Stimulated activated CD4-positive, alpha-beta T cell treated with anti-CD3 and anti-CD28 coated beads, Interleukin-1b, Interleukin-23, amount 100 ng/mL, for 4 hours (primary cell): ENCODE data around the gene SF3A2.

Source experiments
- DNase-seq, 2 donors: peaks; one replicate each; pipeline ENCODE4 v3.0.0-alpha.2; 2020; ENCODE audit warnings: low read depth in 2 of 2

The SF3A2 gene

DNA sequence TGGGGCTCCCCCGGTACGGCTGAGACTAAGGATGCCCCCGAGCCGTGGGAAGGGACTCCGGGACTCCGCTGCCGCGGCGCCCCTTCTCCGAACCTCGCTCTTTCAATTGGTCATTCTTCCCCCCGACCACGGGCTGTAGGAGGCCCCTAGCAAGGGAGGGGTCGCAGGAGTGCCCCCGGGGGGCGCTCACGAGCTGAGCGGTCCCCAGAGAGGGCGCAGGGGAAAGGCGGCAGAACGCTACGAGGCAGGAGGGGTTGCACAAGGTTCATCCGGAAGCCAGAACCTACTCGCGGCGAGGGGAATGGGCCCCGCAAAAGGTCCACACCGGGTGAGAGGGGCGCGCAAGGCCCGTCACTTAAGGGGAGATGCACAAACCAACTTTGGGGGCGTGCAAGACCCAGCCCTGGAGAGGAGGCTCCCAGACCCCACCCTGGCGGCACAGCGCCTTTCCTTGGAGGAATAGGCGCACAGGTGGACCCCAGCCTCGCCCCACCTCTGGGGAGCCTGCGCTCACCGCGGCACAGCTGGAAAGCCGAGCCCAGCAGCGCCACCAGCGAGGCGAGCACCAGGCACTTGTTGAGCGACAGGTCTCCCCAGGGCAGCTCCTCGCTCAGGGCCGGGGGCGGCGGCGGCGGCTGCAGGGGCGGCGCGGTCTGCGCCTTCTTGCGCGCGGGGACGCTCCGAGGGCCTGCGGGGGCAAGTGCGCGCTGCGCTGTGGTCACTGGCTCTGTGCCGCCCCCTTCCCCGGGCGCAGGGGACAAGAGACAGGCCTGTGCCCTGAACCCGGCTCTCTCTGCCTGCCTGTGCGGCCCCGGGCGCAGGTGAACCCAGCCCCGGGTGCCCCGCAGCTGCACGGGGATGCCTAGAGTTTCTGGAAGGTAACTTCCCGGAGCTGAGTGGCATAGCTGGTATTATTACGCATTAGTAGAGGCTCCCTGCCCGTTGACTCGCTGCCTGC lies 16.8 kb downstream of the SF3A2 start:
- DNase-seq = peak in 1 of 2 donors; percentile 36

DNA sequence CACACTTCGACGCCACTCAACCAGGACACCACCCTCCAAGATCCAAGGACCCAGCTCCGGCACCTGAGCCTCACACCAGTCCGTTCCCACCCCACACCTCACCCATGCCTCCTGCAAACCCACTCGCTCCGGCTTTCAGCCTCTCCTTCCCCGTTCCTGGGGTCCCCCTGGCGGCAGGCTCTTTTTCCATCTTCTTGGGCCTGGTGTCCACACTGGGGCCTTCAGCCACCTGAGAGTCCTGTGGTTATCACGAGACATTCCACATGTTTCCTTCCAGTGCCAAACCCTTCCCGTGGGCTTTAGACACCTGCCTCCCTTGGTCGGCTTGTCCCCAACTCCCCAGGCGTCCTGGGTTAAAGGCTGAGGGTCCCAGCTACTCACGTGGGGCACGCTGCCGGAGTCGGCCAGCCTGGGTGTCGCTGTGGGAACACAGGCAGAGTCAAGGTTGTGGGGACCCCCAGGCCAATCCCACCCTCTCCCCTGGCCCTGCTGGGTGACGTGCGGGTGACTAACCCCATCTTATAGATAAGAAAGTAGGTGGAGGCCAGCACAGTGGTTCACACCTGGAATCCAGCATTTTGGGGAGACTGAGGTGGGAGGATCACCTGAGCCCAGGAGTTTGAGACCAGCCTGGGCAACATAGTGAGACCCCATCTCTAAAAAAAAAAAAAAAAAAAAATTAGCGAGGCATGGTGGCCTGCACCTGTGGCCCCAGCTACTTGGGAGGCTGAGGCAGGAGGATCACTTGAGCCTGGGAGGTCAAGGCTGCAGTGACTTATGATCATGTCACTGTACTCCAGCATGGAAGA lies 17.6 kb downstream of the SF3A2 start:
- no peak for DNase-seq

DNA sequence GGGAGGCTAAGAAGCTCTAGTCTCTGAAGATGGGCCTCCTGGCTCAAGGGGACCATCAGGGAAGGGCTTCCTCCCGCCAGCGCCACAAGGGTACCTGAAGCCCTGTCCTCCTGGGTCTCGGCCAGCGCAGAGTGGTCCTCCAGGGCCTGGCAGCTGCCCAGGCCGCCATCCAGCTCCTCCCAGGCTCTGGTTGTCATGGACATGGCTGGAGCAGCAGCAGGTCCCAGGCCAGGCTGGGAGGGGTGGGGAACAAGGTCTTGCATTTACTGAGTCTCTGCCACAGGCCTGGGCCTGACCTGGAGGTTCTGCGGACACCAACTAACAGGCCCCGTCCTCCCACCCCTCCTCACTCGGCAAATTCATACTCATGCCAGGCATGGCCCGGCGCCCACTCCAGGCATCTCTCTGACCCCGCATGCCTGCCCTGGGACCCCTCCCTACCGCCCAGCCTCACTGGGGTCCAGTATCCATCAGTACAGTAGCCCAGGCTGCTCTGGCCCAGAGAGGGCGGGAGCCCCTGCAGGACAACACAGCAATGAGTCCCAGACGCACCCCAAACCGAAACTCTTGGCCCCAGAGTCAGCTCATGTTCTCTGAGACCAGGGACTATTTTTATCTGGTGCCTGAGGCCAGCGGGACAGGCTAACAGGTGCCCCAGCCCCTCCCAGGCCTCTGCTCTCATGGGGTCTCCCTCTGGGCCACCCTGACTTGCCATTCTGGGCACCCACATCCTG lies 18.7 kb downstream of the SF3A2 start:
- no peak for DNase-seq

DNA sequence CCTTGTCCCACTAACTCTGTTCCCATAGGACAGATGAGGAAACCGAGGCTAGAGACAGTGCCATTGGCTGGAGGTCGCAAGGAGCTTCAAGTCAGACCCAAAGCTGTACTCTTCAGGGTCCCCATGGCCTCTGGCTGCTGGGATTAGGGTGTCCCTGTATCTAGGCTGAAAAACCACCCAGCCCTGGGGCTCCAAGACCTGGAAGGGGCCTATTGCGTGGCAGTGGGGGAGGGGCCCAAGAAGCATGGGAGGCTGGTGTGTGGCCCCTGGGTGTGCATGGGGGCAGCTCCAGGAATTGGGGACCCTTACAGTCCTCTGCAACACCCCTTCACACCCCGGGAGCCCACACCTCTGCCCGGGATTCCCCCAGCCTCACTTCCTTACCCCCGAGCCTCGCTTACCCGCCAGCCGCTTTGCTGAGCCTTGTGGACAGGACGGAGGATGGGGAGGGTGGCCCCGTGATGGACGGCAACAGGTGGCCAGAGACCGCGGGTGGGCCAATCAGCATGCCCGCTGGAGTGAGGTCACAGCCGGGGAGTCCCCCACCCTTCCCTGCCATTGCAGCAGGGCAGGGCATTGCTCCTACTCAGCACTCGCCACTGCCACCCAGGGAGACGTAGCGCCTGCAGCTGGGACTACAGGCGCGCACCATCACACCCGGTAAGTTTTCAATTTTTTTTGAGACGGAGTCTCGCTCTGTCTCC lies 19.5 kb downstream of the SF3A2 start, which contains the start of gene JSRP1:
TSS of gene JSRP1 (minus strand) at position 436 of the 704 bp plus-strand sequence. CDS start 1,103 bp downstream, outside the sequence.
- no peak for DNase-seq

DNA sequence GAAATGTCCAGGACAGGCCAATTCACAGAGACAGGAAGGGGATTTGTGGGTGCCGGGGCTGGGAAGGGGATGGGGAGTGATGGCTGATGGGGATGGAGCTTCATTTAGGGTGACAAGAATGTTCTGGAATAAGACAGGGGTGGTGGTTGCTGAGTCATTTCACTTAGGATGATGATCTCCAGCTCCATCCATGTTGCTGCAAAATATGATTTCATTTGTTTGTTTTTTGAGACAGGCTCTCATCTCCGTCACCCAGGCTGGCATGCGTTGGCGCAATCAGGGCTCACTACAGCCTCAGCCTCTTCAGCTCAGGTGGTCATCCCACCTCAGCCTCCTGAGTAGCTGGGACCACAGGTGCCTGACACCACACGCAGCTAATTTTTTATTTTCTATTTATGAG lies 22.7 kb downstream of the SF3A2 start:
- no peak for DNase-seq

DNA sequence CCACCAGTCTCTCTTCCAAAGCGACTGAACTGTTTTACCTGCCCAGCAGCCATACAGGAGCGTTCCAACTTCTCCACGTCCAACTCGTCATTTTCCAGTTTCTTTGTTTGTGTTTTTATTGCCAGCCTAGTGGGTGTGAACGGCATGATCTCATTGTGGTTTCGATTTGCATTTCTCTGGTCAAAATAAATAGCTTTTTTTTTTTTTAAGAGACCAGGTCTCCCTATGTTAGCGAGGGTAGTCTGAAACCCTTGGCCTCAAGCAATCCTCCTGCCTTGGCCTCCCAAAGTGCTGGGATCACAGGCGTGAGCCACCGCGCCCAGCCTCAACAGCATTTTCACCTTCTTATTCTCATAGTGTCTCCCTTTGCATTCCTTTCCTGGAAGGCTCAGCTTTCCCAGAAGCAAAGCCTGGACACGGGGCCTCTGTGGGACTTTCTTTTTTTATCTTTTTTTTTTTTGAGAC lies 23.7 kb downstream of the SF3A2 start:
- DNase-seq = no peak

DNA sequence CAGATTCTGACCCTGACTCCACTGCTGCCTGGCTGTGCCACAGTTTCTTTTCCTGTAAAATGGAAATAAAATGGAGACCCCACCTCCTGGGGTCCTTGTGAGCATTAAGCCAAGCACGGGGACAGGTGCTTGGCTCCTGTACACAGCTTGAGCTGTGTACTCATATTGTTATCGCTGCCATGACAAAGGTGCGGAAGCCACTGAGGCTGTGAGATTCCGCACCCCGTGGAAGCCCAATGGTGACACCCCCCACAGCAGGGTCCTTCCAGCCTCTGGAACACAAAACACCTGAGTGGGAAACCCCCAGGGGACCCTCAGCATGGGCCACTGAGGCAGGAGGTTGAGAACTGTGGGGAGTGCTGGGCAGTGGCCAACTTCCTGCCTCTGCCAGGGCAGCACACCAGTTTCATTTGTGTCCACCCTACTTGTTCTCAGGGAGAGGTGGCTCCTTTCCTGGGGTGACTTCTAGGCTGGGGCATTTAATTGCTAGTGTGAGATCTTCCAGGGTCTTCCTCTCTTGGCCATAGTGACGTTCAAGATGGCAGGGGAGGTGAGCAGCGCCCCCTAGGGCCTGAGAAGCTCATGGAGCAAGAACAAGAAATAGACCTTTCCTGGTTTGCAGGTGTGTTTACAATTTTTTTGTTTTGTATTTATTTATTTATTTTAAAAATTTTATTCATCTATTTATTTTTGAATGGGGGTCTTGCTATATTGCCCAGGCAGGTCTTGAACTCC lies 25.0 kb downstream of the SF3A2 start:
- DNase-seq = peak in 1 of 2 donors; percentile 42

DNA sequence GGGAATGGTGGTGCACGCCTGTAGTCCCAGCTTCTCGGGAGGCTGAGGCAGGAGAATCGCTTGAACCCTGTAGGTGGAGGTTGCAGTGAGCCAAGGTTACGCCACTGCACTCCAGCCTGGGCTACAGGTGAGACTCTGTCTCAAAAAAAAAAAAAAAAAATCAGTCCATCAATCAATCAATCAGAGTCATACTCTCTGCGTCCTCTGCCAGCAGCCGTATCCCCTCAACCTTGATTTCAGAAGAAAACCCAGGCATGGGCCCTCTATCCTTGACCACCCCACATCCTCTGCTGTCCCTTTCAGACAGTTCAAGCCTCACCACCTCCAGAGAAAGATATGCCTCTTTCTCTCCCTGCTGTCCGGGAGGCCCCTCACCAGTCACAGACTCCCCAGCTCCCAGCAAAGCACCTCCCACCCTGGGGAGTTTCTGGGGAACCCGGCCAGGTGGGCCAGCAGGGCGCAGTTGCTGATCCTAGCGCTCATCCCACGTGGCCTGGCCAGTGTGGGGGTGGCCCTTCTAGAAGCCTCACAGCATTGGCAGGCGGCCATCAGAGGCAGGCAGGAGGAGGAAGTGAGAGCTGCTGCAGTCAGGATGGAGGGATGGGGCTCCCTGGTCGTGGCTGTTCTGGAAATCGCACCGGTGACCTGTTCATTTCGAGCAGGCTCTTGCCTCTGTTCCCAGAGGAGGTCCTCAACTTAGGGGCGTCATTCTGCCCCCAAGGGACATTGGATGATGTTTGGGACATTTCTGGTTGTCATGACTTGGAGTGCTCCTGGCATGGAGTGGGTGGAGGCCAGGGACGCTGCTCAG lies 29.8 kb downstream of the SF3A2 start:
- no peak for DNase-seq

DNA sequence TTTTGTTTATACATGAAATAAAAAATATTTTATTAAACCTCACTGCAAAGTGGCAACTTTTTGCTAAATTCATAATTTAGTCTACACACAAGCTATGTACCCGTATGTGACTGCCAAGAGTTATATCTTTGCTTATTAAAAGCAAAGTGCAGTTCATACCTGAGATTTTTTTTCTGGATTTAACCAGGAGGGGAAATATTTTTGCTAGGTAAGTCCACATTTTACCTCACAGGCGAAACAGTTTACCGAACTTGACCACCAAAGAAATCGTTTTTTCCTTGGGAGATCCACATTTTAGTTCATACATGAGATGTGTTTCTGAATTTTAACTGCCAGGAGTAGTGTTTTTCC lies 31.8 kb downstream of the SF3A2 start:
- DNase-seq = no peak

DNA sequence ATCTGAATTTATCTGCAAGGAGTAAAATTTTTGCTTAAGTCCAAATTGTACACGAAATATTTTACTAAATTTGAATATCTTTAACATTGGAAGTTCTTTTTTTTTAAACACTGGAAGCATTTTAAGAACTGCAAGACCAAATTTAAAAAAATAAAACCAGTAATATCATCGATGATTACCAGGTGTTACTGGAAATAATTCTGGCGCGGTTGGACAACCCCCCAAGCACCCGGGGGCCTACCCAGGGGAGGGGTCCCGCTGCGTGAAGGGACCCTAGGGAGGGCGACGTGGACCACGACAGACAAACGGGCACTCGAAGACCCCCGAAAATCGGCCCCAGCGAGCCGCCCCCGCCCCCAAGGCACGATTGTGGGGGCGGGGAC lies 32.2 kb downstream of the SF3A2 start:
- no peak for DNase-seq

DNA sequence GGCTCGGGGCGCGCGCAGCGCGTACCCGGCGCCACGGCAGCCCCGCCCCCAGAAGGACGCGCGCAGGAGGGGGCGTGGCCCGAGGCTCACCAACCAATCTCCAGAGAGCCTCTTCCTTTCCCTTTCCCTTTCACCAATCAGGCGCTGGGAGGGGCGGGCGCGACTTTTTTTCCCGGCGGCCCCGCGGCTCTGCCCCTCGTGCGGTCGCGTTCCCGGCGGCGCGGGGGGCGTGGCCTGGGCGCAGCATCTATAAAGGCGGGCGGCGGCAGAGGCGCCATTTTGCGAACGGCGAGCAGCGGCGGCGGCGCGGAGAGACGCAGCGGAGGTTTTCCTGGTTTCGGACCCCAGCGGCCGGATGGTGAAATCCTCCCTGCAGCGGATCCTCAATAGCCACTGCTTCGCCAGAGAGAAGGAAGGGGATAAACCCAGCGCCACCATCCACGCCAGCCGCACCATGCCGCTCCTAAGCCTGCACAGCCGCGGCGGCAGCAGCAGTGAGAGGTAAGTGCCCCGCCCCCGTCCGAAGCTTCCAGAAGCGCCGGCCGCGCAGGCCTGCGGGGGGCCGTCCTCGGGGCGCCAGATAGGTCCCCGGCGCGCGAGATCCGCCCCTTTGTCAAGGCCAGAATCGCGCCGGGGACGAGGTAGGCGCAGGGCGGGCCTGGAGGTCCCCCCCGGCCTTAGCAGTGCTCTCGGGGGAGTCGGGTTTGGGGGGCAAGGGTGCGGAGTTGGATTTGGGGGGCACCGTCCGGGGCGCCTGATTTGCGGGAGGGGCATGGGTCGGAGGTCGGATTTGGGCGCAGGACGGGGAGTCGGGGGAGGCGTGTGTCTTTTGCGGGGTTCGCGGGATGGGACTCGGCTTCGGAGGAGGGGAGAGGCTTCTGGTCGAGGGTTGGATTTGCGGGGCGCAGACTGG lies 32.9 kb downstream of the SF3A2 start:
- DNase-seq = peak; percentile 98 to 99

DNA sequence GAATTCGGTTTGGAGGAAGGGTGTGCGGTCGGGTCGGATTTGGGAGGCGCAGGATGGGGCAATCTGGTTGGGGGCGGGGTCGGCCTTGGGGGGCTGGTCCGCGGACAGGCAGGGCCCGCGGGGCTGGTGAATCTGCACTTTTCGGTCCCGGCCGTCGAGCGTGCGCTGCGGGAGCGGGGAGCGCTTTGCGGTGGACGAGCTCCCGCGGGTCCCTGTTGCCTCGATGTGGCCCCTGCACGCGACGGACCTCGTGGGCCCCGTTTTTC lies 33.5 kb downstream of the SF3A2 start:
- peak in 1 of 2 donors; percentile 44 for DNase-seq

DNA sequence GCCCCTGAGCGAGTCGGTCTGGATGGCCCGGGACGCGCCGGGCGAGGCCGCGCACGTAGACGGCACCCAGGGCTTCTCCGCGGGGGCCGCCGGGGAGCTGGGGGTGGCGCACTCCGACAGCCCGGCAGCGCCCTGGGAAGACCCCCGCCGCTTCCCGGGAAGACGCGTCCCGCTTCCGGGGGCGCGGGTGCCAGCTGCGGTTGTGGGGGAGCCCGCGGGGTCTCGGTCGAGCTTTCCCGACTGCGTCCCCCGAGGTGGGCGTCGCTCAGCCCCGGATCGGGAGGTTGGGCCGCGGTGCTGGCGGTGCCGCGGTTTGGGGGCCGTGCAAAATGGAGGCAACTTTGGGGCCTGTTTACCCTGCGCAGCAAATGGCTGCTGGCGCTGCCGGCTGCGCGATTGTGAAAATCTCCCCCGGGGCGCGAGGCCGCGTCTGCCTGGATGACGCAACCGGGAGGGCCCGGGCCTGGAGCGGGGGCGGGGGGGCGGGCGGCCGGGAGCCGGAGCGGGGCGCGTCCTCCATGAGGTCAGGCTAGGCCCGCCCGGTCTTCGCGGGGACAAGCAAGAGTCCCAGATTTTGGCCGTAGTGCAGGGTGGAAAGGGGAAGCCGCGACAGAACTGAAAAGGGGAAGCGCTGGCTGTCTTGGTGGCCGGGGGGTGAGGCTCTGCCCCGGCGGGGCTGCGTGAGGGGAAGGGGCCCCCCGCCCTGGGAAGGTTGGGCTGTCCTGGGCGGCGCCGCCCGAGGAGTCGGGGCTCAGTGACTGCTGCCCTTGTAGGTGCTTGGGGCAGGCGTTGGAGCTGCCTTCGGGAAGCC lies 34.0 kb downstream of the SF3A2 start:
- peak; percentile 62 to 68 for DNase-seq

DNA sequence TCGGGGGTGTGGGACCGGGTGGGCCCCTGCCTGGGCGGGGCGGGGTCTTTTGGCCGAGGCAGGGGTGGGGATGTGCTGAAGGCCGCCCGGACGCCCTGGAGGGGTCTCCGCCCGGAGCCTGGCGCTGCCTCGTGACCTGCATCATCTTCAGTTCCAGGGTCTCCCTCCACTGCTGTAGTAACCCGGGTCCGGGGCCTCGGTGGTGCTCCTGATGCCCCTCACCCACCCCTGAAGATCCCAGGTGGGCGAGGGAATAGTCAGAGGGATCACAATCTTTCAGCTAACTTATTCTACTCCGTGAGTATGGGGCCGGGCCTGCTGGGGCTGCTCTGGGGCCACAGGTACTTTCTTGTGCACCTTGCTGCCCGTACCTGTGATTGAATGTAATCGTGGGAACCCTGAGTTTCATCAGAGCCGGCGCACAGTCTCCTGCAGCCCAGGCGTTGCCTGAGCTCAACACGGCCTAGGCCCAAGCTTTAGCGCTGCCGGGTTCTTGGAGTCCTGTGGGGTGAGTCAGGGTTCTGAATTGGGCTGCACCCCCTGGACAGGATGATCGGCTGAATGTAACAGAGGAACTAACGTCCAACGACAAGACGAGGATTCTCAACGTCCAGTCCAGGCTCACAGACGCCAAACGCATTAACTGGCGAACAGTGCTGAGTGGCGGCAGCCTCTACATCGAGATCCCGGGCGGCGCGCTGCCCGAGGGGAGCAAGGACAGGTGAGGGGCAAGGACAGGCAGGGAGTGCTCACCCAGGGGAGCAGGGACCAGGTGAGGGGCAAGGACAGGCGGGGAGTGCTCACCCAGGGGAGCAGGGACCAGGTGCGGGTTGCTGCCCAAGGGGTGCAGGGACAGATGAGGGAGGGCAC lies 34.8 kb downstream of the SF3A2 start:
- DNase-seq = no peak

DNA sequence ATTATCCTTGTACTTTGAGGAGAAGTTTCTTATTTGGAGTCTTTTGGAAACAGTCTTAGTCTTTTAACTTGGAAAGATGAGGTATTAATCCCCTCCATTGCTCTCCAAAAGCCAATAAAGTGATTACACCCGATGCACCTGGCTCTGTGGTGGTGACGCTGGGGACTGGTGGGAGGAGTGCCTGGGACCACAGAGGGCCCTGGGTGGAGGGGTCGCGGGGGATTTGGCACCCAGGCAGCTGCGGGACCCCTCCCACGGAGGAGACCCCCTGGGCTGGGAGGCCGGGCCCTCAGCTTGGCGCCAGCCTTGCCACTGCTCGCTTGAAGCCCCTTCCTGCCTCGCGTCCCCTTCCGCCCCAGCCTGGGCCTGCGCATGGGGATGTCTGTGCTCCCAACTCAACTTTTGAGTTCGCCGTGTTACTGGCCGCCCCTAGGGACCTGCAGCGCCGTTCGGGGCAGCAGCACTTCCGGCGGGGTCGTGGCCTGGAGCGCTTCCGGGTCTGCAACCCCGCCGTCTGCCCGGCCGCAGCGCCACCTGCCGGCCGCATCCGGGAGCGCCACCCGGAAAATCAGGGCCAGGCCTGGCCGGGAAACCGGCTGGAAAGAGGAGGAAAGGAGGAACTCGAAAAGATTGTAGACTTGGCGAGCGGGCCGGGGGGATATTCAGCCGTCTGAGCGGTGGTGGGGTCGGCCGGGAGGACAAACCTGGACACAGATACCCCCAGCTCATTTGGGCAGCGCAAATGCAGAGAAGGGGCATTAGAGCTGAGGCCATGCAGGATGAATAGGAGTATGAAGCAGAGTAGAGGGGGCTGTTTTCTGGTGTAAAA lies 36.9 kb downstream of the SF3A2 start:
- DNase-seq = peak in 1 of 2 donors; percentile 68

DNA sequence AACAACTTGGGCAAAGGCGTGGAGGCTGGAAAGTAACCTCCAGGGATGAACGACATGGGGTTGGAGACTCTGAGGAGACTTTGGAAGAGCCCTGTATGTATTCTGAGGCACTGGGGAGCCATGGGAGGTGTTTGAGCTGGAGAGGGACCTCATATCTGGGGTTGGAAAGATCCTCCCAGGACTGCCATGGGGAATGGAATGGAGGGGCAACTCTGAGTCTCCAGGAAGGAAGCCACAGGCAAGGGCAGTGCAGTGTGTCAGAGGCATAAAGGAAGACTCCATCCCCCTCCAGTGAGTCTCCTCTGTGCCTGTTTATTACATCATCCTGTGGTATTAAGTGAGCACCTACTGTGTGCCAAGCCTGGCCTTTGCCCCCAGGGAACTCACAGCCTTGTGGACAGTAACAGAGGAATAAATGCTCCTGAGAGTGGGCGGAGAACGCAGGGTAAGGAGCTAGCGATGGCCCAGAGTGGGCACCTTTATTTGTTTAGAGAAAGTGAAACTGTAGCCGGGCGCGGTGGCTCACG lies 37.6 kb downstream of the SF3A2 start:
- no peak for DNase-seq
